Ecto neural progenitor cell (in vitro differentiated cells): ENCODE results near the gene SFRP2.
A peak's percentile ranks its signal among the peaks of the same experiment; 100 is the strongest.

Experiments used
- DNase-seq: peaks from one replicate; pipeline ENCODE4 v3.0.0-alpha.2; 2018; ENCODE audit warnings: low spot score

Gene SFRP2

DNA sequence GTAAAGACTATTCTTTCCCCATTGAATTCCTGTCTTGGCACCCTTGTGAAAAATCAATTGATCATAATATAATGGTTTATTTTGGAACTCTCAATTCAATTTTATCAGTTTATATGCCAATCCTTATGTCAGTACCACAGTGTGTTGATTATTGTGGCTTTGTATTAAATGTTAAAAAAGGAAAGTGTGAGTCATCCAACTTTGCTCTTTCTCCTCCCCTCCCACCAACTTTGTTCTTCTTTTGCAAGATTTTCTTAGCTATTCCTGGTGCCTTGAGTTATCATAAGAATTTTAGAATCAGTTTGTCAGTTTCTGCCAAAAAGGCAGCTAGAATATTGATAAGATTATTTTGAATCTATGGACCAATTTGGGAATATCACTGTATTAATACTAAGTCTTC is 17.8 kb downstream of the SFRP2 start:
- no peak for DNase-seq

DNA sequence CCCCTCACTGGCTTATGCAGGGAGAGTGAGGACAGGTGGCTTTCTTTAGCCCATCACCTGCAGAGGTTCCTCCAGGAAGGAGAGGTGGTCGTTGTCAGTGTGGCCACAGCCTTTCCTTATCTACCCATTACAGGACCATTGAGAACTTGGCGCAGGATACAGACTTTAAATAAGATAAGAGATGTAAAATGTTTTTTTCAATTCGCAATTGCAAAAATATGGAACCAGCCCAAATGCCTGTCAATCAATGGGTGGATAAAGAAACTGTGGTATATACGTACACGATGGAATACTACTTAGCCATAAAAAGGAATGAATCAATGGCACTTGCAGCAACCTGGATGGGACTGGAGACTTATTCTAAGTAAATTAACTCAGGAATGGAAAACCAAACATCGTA is 22.1 kb downstream of the SFRP2 start:
- DNase-seq = no peak

- DNase-seq = no peak
These were observed 23.0 kb downstream of the SFRP2 start for GRCh38 chr4:153765894-153766293.

GRCh38 chr4:153764601-153765368 is 24.1 kb downstream of the SFRP2 start:
- no peak for DNase-seq

- DNase-seq = no peak
These were observed 25.5 kb downstream of the SFRP2 start for GRCh38 chr4:153763404-153763803.

DNA sequence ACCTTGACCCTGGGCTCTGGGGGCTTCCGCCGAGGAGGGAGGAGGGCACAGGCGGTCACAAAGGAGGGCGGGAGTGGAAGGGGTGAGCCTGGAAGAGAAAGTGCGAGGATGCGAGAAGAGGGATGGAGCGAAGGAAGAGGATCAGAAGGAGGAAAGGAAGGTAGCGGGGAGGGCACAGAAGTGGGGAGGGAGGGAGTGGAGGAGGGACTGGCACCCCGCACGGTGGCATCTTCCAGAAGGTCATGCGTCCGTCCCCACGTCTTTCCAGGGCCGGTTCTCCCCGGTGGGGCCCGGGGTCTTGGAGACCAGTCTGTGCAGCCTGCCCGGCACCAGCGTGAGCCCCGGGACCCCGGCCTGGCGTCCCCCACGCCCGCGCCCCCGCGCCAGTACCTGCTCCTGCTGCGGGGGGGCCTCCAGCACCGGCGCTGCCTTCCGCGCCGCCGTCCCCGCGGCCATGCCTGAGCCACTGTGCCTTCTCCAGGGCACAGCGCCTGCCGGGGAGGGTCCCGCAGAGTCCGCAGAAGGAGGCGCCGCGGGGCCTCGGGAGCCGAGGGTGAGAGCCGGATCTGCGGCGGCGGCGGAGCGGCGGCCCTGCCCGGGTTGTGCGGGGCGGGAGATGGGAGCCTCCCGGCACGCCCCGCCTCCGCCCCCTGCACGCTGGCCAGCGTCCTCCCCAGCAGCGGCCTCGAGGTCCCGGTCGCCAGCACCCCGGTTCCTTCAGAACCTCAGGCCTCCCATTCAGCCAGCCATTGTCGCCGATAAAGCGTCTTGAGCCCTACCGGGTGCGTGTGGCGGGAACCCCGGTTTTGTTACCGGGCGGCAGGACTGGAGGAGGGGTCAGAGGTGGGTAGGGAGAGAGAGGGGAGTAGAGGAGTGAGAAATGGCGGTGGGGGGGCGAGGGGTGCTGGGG is 29.2 kb downstream of the SFRP2 start, which contains the start of gene RNF175:
Gene RNF175, minus strand, starts transcription at position 618 of the 910 bp plus-strand sequence. Its CDS starts 162 bp downstream, at position 456.
- peak; percentile 75 for DNase-seq

- DNase-seq = no peak
These were observed 30.0 kb downstream of the SFRP2 start for GRCh38 chr4:153758688-153759406.

DNA sequence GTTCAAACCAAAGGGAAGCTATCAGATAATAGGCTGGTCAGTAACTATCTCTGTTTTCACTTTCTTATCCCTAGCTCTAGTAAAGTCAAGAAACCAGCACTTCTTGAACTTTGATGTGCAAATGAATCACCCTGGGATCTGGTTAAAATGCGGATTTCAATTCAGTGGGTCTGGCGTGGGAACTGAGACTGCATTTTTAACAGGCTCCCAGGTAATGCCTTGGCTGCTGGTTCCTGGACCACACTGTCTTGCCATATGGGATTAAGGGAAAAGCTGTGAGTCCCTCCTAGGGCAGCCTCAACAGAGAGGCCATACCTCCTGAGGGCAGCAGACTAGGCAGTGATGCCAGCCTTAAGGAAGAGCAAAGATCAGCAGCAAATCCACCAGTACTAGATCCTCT is 30.7 kb downstream of the SFRP2 start:
- DNase-seq = no peak

DNA sequence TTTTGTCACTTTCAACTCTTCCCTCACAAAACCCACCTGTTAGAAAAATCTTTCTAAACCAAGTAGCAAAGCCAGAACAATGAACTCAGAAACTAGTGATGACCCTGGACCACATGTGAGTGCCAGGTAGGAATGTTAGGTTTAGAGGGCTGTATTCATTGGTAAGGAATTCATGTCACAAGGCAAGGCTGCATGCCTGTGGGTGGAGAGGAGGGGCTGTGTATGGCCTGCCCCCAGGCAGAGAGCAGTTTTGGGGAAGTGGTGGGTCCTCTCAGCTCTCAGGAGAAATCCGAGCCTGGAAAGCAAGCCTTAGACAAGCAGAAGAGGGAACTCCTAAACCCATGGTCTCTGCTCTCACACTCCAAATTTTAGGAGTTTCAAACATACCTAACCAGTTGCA is 31.5 kb downstream of the SFRP2 start:
- no peak for DNase-seq

DNA sequence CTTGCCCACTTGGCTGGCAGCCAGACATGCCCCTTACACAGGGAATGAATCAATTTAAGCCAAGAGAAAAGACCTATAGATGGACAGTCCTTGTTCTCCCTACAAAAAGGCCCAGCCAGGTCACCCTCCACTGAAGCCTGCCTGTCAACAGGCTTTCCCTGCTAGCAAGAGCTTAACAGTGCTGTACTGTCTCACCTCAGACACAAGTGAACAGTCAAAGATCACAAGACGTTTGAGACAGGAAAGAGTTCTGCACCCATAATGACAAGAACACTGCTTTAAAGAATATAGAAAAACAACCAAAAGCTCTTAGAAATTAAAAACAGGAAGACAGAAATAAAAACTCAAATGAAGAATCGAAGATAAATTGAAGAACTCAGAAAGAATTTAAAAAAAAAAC is 33.7 kb downstream of the SFRP2 start:
- DNase-seq = no peak

- peak; percentile 76 for DNase-seq
These were observed 38.6 kb downstream of the SFRP2 start for GRCh38 chr4:153750197-153750817.

GRCh38 chr4:153748378-153748777 is 40.5 kb downstream of the SFRP2 start:
- DNase-seq = no peak

GRCh38 chr4:153747406-153747955 is 41.4 kb downstream of the SFRP2 start:
- DNase-seq = no peak

DNA sequence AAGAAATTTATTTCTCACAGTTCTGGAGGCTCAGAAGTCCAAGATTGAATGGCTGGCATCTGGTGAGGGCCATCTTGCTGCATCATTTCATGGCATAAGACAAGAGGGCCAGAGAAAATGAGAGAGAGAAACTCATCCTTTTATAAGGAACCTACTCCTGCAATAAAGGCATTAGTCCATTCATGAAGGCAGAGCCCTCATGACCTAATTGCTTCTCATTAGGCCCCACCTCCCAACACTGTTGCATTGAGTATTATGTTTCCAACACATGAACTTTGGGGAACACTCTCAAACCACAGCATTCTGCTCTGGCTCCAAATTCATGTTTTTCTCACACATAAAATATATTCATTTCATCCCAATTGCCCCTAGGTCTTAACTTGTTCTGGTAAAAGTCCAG is 43.2 kb downstream of the SFRP2 start:
- DNase-seq = no peak

GRCh38 chr4:153741541-153741940 is 47.3 kb downstream of the SFRP2 start:
- DNase-seq = no peak

DNA sequence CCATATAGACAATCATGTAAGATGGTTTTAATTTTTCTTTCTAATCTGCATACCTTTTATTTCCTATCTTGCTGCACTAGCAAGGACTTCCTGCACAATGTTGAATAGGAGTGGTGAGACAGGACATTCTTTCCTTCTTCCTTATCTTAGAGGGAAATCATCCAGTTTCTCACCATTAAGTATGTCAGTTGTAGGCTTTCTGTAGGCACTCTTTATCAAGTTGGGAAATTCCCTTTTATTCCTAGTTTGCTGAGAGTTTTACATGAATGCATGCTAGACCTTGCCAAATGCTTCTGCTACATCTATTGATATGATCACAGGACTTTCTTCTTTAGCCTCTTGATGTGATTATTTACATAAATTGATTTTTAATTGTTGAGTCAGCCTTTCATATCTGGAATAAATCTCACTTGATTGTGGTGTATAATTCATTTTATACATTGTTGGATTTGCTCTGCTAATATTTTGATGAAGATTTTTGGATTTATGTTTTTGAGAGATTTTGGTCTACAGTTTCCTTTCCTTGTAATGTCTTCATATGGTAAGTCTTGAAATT is 52.9 kb downstream of the SFRP2 start:
- no peak for DNase-seq

DNA sequence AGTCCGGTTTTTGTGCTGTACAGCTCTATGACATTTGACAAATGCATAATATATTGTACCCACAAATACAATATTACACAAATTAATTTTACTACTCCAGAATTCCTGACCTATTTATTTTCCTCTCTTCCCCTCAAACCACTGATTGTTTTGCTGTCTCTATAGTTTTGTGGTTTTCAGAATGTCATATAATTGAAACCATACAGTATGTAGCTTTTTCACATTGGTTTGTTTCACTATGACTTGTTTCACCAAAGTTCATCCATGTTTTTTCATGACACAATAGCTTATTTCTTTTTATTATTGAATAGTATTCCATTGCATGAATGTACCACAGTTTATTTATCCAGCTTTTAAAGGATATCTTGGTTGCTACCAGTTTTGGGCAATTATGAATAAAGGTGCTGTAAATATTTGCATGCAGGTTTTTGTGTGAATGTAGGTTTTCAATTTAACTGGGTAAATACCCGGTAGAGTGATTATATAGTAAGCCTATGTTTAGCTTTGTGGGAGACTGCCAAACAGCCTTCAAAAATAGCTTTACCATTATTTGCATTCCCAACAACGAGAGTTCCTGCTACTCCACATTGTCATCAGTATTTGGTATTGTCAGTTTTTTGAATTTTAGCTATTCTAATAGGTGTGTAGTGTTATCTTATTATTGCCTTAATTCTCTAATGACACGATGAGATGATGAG is 55.0 kb downstream of the SFRP2 start:
- no peak for DNase-seq

DNA sequence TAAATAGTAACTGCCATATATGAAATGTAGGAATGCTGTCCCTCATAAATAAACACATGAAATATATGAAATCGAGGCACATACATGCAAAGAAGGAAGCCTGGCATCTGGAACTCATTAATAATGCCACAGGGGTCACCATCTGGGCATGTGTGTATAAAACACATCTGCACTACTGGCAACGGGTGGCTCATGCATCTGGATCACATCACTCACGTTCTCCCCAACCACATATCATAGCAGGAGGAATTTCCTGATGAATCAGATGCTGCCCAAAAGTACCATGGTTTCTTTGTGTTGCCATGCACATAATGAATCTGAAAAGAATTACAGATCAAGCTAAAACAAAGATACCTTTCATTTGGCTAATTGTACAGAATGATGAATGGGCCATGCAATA is 57.6 kb downstream of the SFRP2 start:
- DNase-seq = no peak
